Glomerular visceral epithelial cell (primary cell): ENCODE measurements around the gene MYO1G.
A peak's percentile ranks its signal among the peaks of the same experiment; 100 is the strongest.

Source experiments
- DNase-seq: peaks from one replicate; pipeline ENCODE4 v3.0.0-alpha.2; 2016; ENCODE audit errors: extremely low spot score

Gene MYO1G

DNA sequence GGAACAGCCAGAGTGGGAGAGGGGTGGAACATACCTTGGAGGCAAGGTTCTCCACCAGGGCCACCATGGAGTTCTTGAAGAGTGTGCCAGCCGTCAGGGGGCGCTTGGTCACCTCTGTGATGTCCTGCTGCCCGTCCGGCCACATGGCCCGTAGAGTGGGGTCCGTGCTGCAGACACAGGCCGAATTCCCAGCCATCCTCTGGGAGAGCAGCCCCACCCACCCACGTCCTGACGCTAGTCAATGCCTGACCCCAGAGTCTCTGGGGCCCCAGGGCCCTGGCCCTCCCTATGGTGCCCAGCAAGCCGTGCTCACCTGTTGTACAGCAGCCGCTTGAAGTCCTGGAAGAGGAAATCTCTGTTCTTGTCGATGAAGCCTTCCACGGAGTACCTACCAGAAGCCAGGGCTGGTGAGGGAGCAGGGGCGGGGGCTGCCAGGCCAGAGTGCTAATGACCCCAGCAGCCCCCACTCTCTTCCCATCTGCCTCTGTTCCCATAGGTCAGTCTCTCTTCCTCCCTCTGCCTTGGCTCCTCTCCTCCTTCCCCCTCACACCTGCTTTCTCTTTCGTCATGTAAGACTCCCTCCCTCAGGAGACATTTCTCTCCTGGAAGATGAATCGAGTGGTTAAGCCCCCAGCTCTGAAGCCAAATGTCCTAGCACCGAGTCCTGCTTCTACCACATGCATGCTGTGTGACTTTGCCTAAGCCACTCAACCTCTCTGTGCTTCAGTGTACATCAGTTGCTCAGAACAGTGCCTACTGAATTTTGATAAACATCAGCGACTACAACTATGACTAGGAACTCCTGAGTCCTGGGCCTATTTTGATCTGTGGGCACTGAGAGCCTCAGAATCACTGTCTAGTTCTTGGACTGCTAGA, 11.0 kb downstream of the MYO1G start:
- no peak for DNase-seq

DNA sequence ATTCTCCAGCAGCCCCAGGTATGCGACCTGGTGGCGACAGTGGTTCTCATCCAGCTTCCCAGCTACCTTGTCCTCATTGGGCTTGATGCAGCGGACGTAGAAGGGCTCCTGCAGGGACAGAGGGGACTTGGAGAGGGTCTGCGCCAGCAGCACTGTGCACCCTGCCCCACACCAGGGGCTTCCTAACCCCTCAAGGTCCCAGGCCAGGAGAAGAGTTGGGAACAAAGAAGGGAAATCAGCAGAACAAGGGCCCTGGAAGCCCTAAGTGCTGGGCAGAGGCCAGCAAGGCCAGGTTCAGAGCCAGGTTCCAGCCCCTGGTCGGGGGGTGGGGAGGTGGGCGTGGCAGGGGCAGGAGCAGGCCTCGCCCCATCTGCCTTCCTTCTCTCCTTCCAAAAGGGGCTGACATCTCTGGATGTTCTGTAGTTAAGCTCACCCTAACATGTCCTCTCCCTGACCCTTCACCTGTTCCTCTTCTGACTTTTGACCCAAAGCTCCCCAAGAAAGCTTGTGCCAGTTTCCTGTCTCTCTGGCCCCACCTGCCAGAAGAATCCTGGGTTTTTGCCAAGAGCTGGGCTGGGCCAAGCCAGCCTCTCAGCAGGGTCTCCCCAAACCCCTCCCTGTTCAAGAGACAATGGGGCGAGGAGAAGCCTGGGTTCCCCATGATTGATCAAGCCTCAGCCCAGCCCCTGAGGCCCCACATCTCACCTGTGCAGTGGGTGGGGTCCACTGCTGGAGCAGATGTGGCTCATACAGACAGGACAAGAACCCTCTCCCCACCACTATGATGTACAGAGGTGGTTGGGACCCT, 11.9 kb downstream of the MYO1G start:
- no peak for DNase-seq

DNA sequence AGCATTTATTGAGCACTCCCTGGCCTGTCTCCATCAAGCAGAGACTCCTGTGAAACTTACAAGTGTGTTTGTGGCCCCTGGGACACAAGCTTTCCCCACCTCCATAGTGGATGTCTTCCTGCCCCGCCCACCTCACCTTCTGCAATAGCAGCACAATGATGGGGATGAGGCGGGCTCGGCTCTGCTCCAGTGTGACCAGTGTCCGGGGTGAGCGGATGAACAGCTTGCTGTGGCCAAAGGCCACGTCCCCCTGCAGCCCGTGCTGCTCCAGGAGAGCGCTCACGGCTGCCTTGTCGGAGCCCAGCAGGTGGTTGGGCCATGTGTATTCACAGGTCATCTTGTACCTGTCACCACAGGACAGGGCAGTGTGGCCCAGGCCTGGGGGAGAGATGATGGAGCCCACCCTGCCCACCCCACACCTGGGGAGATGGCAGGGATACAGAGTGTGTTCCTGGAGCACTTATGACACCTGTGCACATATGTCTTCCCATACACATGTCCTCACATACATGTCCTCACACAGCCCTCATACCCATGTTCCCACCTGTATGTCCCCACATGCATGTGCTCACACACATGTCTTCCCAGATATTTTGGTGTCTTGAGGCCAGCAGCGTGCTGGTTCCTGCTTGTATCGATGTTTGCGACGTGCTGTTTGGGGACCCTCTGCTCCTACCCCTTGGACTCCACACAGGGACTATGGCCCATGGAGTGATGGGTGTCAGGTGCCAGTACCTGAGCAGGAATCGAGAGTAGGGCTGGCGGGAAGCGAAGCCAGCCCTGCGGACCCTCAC, 12.7 kb downstream of the MYO1G start:
- DNase-seq, result no peak

DNA sequence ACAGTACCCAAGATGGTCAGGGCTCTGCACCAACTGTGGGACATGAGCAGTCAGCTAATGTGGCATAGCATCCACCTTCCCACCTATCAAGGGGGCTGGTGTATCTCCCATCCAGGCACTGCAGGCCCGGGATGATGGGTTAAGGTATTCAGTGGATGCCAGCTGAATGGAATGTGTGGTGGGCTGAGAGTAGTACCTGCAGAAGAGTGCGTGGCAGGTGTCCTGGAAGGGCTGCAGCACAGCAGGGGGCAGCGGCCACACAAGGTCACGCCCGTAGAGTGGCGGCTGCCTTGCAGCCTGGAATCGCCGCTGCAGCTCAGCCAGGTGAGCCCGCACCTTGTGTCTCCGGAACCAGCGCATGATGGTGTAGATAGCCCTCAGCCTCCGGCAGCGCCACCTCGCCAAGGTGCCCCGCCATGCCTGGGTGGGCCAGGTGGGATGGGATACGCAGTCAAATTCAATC, 13.3 kb downstream of the MYO1G start:
- no peak for DNase-seq

DNA sequence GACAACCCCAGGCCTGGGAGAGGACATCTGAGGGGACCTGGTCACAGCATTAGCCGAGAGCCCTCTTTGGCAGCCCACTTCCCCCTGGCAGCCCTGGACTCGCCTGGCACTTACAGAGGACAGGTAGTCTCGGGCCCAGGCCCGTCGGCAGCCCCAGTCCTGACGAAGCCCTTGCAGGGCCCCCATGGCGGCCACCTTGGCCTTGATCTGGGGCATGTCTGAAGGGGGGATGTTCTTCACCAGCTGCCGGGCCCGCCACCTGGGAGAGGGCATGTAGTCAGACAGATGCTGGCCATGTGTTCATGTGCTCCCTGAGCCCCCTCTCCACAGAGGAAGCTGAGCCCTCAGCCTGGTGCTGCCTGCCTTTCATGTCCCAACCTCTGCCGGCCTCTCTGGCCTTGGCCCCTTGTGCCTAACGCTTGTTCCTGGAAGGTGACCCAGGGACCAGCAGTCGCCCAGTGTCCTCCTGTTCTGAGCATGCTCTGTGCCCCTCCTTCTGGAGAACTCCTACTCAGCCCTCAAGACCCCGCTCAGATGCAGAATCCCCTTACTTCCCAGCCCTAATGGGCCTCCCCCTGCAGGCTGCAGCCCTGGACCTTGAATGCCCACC, 13.9 kb downstream of the MYO1G start:
- no peak for DNase-seq

DNA sequence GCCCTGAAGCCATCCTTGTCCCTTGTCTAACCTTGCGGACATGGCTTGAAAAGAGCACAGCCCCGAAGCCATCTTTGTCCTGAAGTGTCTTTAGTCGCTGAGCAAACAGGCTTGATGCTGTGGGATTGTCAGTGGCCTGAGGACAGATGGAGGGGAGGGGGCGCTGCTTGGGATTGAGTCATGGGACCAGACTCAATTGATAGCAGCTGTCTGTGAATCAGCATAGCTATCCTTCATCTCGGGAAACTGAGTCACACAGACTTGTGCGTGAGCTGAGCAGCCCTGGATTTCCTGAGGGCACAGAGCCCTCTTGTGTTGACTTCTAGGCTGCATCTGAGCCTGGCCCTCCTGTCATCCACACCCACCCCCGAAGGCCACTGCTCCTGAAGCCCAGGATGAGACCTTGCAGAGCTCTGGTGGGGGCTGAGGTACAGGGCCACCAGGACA, 14.4 kb downstream of the MYO1G start:
- DNase-seq, result no peak

DNA sequence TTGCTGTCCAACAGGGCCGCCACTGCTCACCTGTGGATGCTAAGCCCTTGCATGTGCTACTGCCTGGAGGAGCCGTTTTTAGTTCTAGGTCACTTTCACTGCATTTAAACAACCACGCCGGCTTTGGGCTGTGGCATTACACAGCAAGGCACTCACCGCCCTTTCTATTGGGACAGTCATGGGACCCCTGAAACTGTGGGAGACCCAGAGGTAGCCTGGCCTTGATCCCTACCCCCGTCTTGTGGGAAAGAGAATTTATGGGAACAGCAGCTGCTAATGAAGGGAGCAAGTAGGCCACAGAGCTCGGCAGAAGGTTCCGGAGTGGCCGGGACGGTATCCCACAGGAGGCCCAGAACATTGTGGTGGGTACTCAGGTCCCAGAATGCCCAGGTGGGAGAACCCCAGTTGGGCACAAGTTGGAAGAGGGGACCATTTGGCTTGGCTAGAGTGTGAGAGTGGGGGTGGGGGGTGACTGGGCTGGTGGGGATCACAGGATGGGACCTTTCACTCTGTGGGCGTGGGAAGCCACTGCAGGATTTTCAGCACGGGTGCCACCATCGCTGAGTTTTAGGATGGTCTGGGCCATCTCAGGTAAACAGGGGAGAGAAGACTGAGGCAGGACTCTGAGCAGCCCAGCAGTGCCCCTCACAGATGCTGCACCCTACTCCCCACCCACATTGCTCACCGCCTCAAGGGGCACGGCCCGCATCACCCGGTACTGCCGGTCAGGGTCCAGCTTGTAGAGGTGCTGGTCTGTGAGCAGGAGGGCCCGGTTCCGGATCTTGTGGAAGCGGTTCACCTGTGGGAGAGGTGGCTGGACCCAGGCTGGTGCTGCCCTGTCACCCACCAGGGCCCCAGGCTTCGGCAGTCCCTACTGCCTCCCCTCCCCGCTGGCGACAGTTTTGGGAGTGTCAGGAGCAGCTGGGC, 15.2 kb downstream of the MYO1G start:
- no peak for DNase-seq

DNA sequence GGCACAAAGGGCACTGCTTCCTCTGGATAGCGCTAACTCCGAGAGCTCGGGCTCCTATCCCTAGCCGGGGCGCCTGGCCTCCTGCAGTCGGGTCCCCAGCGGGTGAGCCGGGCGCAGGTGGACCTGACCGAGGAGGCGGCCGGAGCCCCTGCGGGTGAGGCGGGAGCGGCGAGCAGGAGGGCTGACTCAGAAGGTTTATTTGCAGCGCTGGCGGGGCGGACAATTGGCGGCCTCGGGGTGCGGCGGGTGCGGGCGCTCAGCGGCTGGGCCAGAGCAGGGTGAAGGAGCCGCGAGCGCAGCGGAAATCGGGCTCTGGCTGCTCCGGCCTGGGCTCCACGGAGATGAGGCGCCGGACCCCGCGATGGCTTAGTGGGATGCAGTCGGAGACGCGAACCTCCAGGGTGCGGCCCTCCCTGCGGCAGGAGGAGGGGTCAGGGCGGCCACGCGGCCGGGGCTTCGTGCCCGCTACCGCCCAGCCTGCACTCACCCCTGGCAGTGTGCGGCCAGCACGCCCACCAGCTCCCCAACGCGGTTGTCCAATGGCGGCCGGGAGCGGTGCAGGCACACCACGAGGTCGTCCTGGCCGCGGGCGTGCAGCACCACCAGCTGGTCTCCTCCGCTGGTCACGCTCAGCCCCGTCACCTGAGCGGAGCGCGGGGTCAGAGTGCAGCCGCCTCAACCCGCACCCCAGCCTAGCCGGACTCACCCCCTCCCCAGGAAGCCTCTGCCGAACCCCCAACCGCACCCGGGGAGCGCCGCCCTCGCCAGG, 16.1 kb downstream of the MYO1G start:
- DNase-seq, result peak; percentile 20

DNA sequence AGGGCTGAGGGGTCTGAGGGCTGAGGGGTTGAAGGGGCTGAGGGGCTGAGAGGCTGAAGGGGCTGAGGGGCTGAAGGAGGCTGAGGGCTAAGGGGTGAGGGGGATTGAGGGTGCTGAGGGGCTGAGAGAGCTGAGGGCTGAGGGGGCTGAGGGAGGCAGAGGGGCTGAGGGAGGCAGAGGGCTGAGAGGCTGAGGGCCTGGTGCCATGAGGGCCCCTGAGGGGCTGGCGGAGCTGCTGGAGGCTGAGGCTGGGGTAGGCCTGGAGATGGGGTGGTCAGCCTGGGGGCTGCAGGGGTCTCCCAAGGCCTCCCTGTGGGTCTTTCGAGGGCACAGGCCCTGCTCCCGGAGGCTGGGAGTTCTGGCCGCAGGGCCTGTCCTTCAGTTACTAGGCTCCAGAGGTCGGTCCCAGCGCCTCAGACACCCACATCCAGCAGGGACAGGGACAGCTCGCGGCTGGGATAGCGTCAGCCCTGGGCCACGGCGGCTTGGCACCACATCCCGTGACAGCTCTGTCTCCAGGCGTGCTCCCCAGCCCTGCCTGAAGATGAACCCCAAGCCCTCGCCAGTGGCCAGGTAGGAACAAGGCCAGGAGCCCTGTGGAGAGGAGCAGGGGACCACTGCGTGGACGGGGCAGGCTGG, 16.9 kb downstream of the MYO1G start:
- no peak for DNase-seq

DNA sequence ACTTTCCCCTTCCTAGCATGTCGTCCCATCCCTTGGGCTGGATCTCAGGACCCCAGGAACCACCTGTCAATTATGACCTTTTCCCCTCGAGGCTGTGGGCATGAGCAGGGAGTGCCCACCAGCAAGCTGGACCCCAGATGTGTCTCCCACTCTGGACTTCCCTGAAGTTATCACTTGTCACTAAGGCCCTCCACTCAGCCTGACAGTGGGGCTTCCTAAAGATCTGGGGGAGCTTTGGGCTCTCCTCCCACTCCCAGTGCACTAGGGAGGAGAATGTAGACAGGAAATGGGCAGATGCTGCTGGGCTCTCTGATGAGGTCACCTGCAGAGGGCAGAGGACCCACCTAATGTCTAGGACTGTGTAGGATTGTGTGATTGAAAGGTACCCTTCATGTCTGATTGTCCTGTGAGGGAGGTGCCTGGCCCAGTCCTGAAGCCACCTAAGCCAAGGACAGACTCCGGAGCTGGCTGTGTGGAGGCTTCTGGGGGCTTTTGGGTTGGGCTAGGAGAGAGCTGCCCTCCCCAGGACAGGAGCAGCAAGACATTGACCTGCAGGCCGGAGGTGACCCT, 18.7 kb downstream of the MYO1G start:
- DNase-seq, result no peak

DNA sequence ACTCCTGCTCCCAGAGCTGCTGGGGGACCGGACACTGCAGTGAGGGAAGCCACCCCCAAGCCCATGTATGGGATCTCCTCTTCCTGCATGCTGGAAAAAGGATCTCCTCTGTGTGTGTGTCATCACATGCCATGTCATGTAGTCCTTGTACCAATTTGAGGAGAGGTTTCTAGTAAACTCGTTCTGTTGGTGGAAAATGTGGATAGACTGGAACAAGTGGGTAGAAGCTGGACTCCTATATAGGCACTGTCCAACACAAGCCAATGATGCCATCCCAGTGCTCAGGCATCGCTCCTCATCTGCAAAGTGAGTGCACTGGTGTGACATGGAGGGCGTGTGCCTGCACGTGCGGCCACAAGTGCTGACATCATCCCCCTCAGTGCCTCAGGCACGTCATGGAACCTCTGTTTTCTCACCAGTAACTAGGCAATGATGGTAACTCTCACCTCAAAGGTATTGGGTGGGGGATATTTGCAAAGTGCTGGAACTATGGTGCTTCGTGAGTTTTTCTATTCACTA, 19.3 kb downstream of the MYO1G start:
- DNase-seq, result no peak

DNA sequence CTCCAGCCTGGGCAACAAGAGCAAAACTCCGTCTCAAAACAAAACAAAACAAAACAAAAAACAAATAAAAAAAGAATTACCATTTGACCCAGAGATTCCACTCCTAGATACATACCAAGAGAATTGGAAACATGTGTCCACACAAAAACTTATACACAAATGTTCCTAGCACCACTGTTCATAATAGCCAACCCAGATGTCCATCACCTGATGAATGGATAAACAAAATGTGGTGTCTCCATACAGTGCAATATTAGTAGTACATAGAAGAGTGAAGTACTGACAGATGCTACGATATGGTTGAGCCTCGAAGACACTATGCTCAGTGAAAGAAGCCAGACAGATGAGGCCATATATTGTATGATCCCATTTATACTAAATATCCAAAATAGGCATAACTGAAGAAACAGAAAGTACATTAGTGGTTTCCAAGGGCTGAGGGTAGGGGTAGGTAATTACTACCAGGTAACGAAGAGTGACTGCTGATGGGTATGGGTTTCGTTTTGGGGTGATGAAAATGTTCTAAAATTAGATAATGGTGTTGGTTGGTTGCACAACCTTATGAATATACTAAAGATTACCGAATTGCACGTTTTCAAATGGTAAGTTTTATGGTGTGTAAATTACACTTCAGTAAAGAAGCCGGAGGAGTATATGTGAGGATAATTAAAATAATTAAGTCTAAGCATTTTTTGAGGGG, 20.0 kb downstream of the MYO1G start:
- DNase-seq, result no peak

DNA sequence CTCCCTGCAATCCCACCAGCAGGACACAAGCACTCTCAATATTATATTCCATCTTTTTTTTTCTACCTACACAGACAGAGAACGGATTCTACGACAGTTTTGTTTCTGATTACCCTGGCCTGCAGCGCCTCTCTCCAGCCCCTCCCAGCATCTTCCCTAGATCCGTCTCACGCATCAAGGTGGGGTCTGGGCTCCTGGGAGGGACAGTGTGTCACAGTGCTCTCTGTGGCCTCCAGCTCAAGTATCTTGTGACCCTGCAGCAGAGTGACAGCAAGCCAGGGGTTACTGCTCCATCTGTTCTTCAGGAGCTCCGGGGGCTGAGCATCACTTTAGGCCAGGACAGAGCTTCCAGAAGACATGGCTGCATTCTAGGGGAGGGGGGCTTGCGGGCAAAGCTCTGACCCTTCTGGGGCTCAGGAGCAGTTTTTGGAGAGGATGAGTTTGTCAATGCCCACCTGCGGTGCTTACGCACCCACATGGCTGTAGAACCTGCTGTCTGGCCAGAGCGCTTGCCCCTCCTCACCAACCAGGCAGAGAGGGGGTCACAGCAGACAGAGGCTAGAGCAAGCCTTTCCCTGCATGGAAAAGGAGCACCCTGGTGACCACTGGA, 22.6 kb downstream of the MYO1G start:
- DNase-seq, result no peak

DNA sequence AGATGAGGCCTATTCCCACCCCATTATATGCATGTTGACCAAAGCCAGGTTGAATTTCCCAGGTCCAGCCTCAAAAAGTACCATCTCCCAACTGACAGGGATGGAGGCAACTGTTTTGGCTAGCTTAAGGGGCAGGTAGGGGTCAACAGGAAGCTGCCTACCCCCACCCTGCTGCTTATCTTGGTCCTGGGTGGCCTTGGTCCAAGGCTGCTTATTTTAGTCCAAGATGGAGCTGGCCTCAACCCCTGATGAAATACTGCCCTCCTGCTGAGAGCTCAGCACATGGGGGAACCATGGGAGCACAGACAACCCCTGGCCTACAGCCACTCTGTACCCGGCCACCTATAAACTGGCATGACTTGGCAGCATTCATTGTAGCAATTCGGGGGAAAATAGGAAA, 23.1 kb downstream of the MYO1G start:
- DNase-seq, result no peak

DNA sequence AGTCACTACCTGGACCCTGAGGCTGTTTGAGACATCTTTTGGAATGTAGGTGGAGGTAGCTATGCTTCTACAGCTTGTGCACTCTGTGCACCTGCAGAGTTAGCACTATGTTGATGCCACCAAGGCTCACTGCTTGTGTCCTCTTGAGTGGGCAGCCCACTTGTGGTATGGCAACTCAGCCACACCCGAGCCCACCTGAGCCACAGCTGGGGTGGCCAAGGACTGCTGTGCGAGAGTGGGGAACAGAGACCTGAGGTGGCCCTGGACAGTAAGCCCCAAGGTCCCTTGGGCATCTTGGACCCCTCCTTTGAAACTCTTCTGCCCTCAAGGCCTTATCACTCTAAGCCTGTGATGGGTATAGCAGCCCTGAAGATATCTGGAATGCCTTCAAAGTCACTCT, 25.7 kb downstream of the MYO1G start:
- no peak for DNase-seq

DNA sequence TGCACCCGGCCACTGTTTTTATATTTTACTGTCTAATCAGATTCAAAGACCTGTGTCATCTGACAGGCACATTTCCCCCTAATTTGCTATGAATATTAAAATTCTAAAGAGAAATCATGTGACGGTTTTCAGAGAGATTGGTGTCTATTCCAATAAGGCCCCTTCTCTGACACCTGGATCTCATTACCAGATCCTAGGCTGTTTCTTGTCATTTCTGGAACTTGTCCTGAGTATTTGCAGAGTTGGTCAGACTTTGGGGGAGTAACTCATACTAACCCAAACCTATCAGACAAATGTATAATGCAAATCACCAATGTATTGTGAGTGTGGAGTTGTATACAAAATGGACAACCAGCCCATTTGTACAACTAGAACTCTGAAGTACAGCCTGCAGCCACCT, 29.5 kb downstream of the MYO1G start:
- DNase-seq, result no peak

DNA sequence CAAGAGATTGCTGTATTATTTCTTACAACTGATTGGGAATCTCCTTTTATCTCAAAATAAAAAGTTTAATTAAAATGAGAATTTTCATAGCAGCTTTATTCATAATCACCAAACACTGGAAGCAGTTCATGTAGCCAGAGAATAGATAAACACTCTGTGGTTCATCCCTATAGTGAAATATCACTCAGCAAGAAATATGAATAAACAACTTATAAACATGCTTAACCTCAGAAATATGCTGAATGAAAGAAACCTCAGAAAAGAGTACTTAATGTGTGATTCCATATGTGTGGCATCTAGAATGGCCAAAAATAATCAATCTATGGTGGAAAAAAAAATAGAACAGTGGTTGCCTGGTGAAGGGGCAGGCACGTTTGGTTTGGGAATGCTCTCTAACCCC, 33.3 kb downstream of the MYO1G start:
- DNase-seq, result no peak

DNA sequence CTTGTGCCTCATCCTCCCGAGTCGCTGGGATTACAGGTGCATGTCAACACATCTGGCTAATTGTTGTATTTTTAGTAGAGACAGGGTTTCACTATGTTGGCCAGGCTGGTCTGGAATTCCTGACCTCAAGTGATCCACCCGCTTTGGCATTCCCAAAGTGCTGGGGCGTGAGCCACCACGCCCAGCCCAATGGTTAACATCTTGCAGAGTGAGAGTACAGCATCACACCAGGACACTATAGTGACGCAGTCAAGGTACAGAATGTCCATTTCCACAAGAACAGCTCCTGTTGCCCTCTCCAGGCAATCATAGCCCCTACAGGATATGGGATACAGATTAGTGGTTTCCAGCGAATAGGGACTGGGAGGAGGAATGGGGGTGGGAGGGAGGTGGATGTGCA, 34.0 kb downstream of the MYO1G start:
- no peak for DNase-seq
